Tibial nerve (tissue), 3 donors: ENCODE data around the gene FAM228A.

Source experiments
- CTCF ChIP-seq, 5 experiments: fragments of 200-600 bp in 3 of 5; fragments of 450-650 bp in 2 of 5; sonication (generic) in 3 of 5; IDR thresholded peaks; one replicate each; pipeline ENCODE4 v1.5.1; 2016 to 2019; ENCODE audit warnings: antibody characterized with exemption in 5 of 5, mild to moderate bottlenecking in 3 of 5, moderate library complexity in 2 of 5
- POLR2A ChIP-seq, 2 donors: fragments of 450-650 bp; IDR thresholded peaks; one replicate each; pipeline ENCODE4 v1.6.1; 2017; ENCODE audit warnings: antibody characterized with exemption in 2 of 2, mild to moderate bottlenecking in 2 of 2, moderate library complexity in 2 of 2

GRCh38 chr2:24206242-24206641, 31.4 kb downstream of the FAM228A start:
- TF ChIP-seq CTCF (IDR thresholded peaks at IDR 0.05), result no peak
- no peak for TF ChIP-seq POLR2A (IDR thresholded peaks at IDR 0.05)
